Fibroblast of pulmonary artery (primary cell): ENCODE results near the gene APOBEC3C.
A peak's percentile ranks its signal among the peaks of the same experiment; 100 is the strongest.
"Not testable (repeated sequence)": the region's sequence is repeated elsewhere in the genome, so short reads cannot be mapped to it uniquely, and the experiment has no call there.

Source experiments
- DNase-seq: peaks from one replicate; pipeline ENCODE4 v3.0.0-alpha.2; 2010; ENCODE audit warnings: low read depth
- H3K4me3 ChIP-seq: replicated peaks from 2 replicates; pipeline ENCODE4 v1.5.1; 2011; ENCODE audit warnings: low read depth, mild to moderate bottlenecking, control low read depth, low read length, moderate library complexity
- CTCF ChIP-seq: IDR thresholded peaks from 2 replicates; pipeline ENCODE4 v1.5.1; 2011; ENCODE audit warnings: mild to moderate bottlenecking, control low read depth, low read length, inconsistent platforms; ENCODE audit errors: missing control alignments

APOBEC3C gene

GRCh38 chr22:39003165-39003638, 10.9 kb upstream of the APOBEC3C start:
- H3K4me3 ChIP-seq: no peak overlapping the region
- peak; percentile 89 for DNase-seq
- TF ChIP-seq CTCF: peak; percentile 77

DNA sequence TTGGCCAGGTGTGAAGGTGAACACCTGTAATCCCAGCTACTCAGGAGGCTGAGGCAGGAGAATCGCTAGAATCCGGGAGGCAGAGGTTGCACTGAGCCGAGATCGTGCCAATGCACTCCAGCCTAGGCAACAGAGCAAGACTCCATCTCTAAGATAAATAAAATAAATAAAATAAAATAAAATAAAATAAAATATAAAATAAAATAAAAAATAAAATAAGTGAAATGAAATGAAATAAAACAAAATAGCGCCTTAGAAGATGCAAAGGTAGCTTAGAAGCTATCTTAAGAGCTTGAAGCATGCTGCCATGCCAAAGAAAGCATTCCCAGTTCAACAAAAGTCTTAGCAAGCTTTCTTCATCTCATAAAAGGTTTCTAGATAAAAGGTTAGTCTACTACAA, 6.9 kb upstream of the APOBEC3C start:
- H3K4me3 ChIP-seq: no peak overlapping the region
- TF ChIP-seq CTCF: no peak
- no peak for DNase-seq

GRCh38 chr22:39008271-39008850, 5.7 kb upstream of the APOBEC3C start:
- H3K4me3 ChIP-seq, DNase-seq: not testable (repeated sequence)

- DNase-seq: no peak
- H3K4me3 ChIP-seq: no peak overlapping the region
- no peak for TF ChIP-seq CTCF
Observed at GRCh38 chr22:39010946-39011345, 3.1 kb upstream of the APOBEC3C start.

GRCh38 chr22:39012533-39013511, 1.2 kb upstream of the APOBEC3C start:
- no peak for TF ChIP-seq CTCF
- no peak overlapping the region for H3K4me3 ChIP-seq

GRCh38 chr22:39013561-39013941, 506 bp upstream of the APOBEC3C start:
- peak overlapping the region; percentile 68 for H3K4me3 ChIP-seq
- not testable (repeated sequence) for DNase-seq

More at GRCh38 chr22:39012533-39013511, 1.2 kb upstream of the APOBEC3C start:
- peak; percentile 16 for DNase-seq

GRCh38 chr22:39014723-39015121, 665 bp downstream of the APOBEC3C start:
- peak; percentile 3 for DNase-seq
- peak overlapping the region; percentile 68 for H3K4me3 ChIP-seq

- no peak for TF ChIP-seq CTCF
- no peak for DNase-seq
- no peak overlapping the region for H3K4me3 ChIP-seq
Observed at GRCh38 chr22:39016592-39016991, 2.5 kb downstream of the APOBEC3C start.
